Endothelial cell of umbilical vein (primary cell): ENCODE data around the gene QRICH2. TPM values are rescaled to one million over a fixed set of nuclear protein-coding genes. Genes with fewer than 3 reads are reported as not detected.
A peak's percentile ranks its signal among the peaks of the same experiment; 100 is the strongest.

Source experiments
- BruUV-seq: library from RNA; stranded (reverse); fragments of 400-500 nt; replicated peaks from 2 replicates; lab custom pipeline; 2021; lab: Mats Ljungman, UMichigan
- CTCF ChIA-PET: fragments of 300-600, 350-600 bp; sonication (Branson Sonifier 250); formaldehyde crosslinking; loops from one replicate; lab custom pipeline; 2021; ENCODE audit warnings: antibody characterized with exemption, inconsistent platforms; lab: Charles Lee
- POLR2A ChIA-PET: fragments of 300-600, 350-600 bp; sonication (Branson Sonifier 250); formaldehyde crosslinking; loops from one replicate; lab custom pipeline; 2021; ENCODE audit warnings: antibody characterized with exemption, inconsistent platforms; lab: Charles Lee
- DNase-seq: peaks from one replicate; pipeline ENCODE4 v3.0.0-alpha.2; 2011; ENCODE audit warnings: low read depth, low spot score
- FAIRE-seq: peaks from 2 replicates; lab custom pipeline; 2011; peaks lifted over from hg19 to GRCh38; lab: Jason Lieb, UNC
- H2AFZ ChIP-seq: 2 replicates; pipeline ENCODE4 v1.6.0; 2012; ENCODE audit warnings: low read depth, low read length, control low read depth, inconsistent platforms
- H3K27ac ChIP-seq: 2 replicates; pipeline ENCODE4 v1.5.1; 2011; ENCODE audit warnings: low read depth, mild to moderate bottlenecking, control low read depth, low read length, moderate library complexity; ENCODE audit not compliant: insufficient read depth
- H3K27me3 ChIP-seq, 2 experiments: 2 replicates each; pipeline versions ENCODE4 v1.6.0 to v1.6.1; 2011; ENCODE audit warnings: low read length in 2 of 2, mixed read lengths in 1 of 2; ENCODE audit not compliant: control insufficient read depth in 2 of 2, insufficient read depth in 2 of 2
- H3K36me3 ChIP-seq, 2 experiments: 2 replicates in 1 of 2; 3 replicates in 1 of 2; pipeline ENCODE4 v1.5.1; 2011; ENCODE audit warnings: low read length in 2 of 2, mild to moderate bottlenecking in 1 of 2, moderate library complexity in 1 of 2; ENCODE audit not compliant: control insufficient read depth in 2 of 2, insufficient read depth in 2 of 2; ENCODE audit errors: extremely low read depth in 1 of 2
- H3K4me1 ChIP-seq: 3 replicates; pipeline ENCODE4 v1.5.1; 2011; ENCODE audit warnings: mild to moderate bottlenecking, low read length; ENCODE audit not compliant: control insufficient read depth, insufficient read depth; ENCODE audit errors: extremely low read depth
- H3K4me2 ChIP-seq: 2 replicates; pipeline ENCODE4 v1.6.1; 2011; ENCODE audit warnings: low read length, control low read depth, mixed read lengths; ENCODE audit not compliant: insufficient read depth
- H3K4me3 ChIP-seq, 3 experiments: fragments of 200-600 bp in 1 of 3; sonication (generic), shearing (Covaris generic) in 1 of 3; replicated peaks in 1 of 3; 2 replicates each; pipeline ENCODE4 v1.5.1; 2011 to 2016; ENCODE audit warnings: control low read depth in 3 of 3, low read length in 3 of 3, mild to moderate bottlenecking in 2 of 3, inconsistent platforms in 1 of 3, low read depth in 1 of 3, moderate library complexity in 1 of 3; ENCODE audit not compliant: insufficient read depth in 1 of 3
- H3K79me2 ChIP-seq: 2 replicates; pipeline ENCODE4 v1.6.0; 2012; ENCODE audit warnings: low read length, inconsistent platforms; ENCODE audit not compliant: control insufficient read depth, insufficient read depth
- H3K9ac ChIP-seq: replicated peaks from 2 replicates; pipeline ENCODE3; 2011; ENCODE audit warnings: low read length, control low read depth; ENCODE audit not compliant: insufficient read depth; ENCODE audit errors: extremely low read depth
- H3K9me1 ChIP-seq: replicated peaks from 3 replicates; pipeline ENCODE4 v1.6.0; 2011; ENCODE audit warnings: mild to moderate bottlenecking, low read length; ENCODE audit not compliant: control insufficient read depth, insufficient read depth; ENCODE audit errors: extremely low read depth
- H3K9me3 ChIP-seq: replicated peaks from 2 replicates; pipeline ENCODE4 v1.5.1; 2012; ENCODE audit warnings: low read length, inconsistent platforms; ENCODE audit not compliant: control insufficient read depth, insufficient read depth
- H4K20me1 ChIP-seq: replicated peaks from 2 replicates; pipeline ENCODE3; 2011; ENCODE audit warnings: mild to moderate bottlenecking, low read length; ENCODE audit not compliant: control insufficient read depth, insufficient read depth; ENCODE audit errors: extremely low read depth
- CTCF ChIP-seq, 2 donors: IDR thresholded peaks; 1 replicate in 1 of 2; 2 replicates in 1 of 2; pipeline ENCODE4 v1.5.1; 2011; ENCODE audit warnings: low read length in 2 of 2, mild to moderate bottlenecking in 2 of 2, moderate library complexity in 2 of 2, control low read depth in 1 of 2, inconsistent platforms in 1 of 2, low read depth in 1 of 2; ENCODE audit not compliant: insufficient read depth in 1 of 2; ENCODE audit errors: extremely low read depth in 1 of 2
- EZH2 ChIP-seq: IDR thresholded peaks from 2 replicates; pipeline ENCODE4 v1.6.1; 2012; ENCODE audit warnings: borderline replicate concordance, low read depth, mild to moderate bottlenecking, moderate library complexity, low read length, inconsistent platforms; ENCODE audit not compliant: severe bottlenecking
- FOS ChIP-seq: IDR thresholded peaks from 2 replicates; pipeline ENCODE4 v1.6.1; 2011; ENCODE audit warnings: mild to moderate bottlenecking, low read length, moderate library complexity, borderline replicate concordance; ENCODE audit not compliant: insufficient read depth
- GATA2 ChIP-seq: IDR thresholded peaks from 2 replicates; pipeline ENCODE4 v1.7.0; 2011; ENCODE audit warnings: low read depth, mild to moderate bottlenecking, moderate library complexity, mixed read lengths, low read length; ENCODE audit not compliant: insufficient read length, insufficient read depth
- JUN ChIP-seq: IDR thresholded peaks from 2 replicates; pipeline ENCODE4 v1.6.1; 2011; ENCODE audit warnings: borderline replicate concordance, low read depth; ENCODE audit not compliant: insufficient read length, insufficient read depth
- MAX ChIP-seq: IDR thresholded peaks from 2 replicates; pipeline ENCODE4 v1.6.1; 2011; ENCODE audit not compliant: insufficient read depth, insufficient read length
- MYC ChIP-seq: IDR thresholded peaks from one replicate; pipeline ENCODE4 v1.6.1; 2011; ENCODE audit warnings: mild to moderate bottlenecking, low read depth, low read length
- POLR2A ChIP-seq: IDR thresholded peaks from 2 replicates; pipeline ENCODE4 v1.6.1; 2012; ENCODE audit warnings: low read depth, mild to moderate bottlenecking, control low read depth, low read length
- POLR2AphosphoS5 ChIP-seq: IDR thresholded peaks from 2 replicates; pipeline ENCODE4 v1.6.1; 2012; ENCODE audit warnings: low read depth, mild to moderate bottlenecking, control low read depth, low read length, moderate library complexity; ENCODE audit not compliant: insufficient read depth
- dilution Hi-C: fragments of 300-500 bp; cut with MboI; formaldehyde crosslinking; loops from one replicate; pipeline ENCODE4 v1.15.0; 2019; ENCODE audit warnings: low sequenced_read_pairs; ENCODE audit not compliant: extremely low pct_ligation_motif_present
- intact Hi-C: fragments of 100-400 bp; cut with micrococcal nuclease; formaldehyde crosslinking; loops from one replicate; pipeline ENCODE4 v1.10.0; 2022
- polyA plus RNA-seq, 4 experiments: library from polyadenylated mRNA; depleted of rRNA in 3 of 4; stranded (reverse) in 3 of 4; unstranded in 1 of 4; fragments of >200 nt; gene quantifications; 2 replicates each; pipeline versions ENCODE4 v1.2.1 to v1.2.3, GENCODE V29; 2011 to 2012; ENCODE audit warnings: missing spikeins in 1 of 4
- total RNA-seq: library from RNA; stranded (reverse); gene quantifications from 2 replicates; pipeline ENCODE4 v1.2.3, GENCODE V29; 2021

QRICH2 gene
- total and polyA plus RNA-seq, 2 donors (not counting 3 experiments of a cell fraction or from before 2014, with no cell fraction given), result 6.7 to 9.6 TPM

- Histone ChIP-seq H3K27ac (peak overlapping the region; percentile 84), H3K4me2 (peak overlapping the region; percentile 94), H3K9ac (peak overlapping the region; percentile 95), H3K36me3 (peaks cover 0 to 6% of the 10 kb centered on the region in 2 experiments), H2AFZ (no peak overlapping the region), H3K4me1 (peaks cover 42% of the 10 kb centered on the region), H3K4me3 (peak overlapping the region; percentile 78 to 84 (median 80)), H4K20me1 (no peaks in the 10 kb centered on the region), H3K27me3 (no peaks in the 10 kb centered on the region), H3K9me1 (no peaks in the 10 kb centered on the region), H3K79me2 (peaks cover 39% of the 10 kb centered on the region), H3K9me3 (no peaks in the 10 kb centered on the region)
- TF ChIP-seq EZH2 (no peak), MAX (no peak), FOS (no peak), CTCF (IDR thresholded peaks at IDR 0.05; ENCODE audit: extremely low read depth in 1 of 2, insufficient read depth in 1 of 2, low read depth in 1 of 2, low read length in 2 of 2) (no peak), JUN (no peak), MYC (no peak), POLR2A (no peak), POLR2AphosphoS5 (no peak), GATA2 (no peak)
- POLR2A ChIA-PET, result interaction anchor here (0.7 to 1.0 kb wide), 4 partner anchors 20 to 183 kb away, joined by 3 to 5 read pairs (median 3); no protein-coding TSS in a partner anchor
- intact Hi-C loops, result no loop called here
- BruUV-seq, result TSS peak; percentile 41
- no peak for DNase-seq
- dilution Hi-C loops, result no loop called here
- peak; percentile 21 for FAIRE-seq
- CTCF ChIA-PET, result interaction anchor here (0.7 to 2.4 kb wide), 7 partner anchors 11 to 143 kb away, joined by 3 to 13 read pairs (median 4); no protein-coding TSS in a partner anchor
Measured at GRCh38 chr17:76267051-76267576, 41.0 kb downstream of the QRICH2 start.
